ENCODE measurements around the gene P4HA2.

- no peak for TF ChIP-seq CTCF (IDR thresholded peaks at IDR 0.05; ENCODE audit: insufficient read depth, low read length, poor library complexity, severe bottlenecking)
- no peak for TF ChIP-seq EZH2phosphoT487 (conservative IDR thresholded peaks at IDR 0.05; ENCODE audit: low read length)
Measured at GRCh38 chr5:132228241-132229035, 785 bp upstream of the P4HA2 start.
